ENCODE data around the gene LGR4.

LGR4 gene

GRCh38 chr11:27427183-27427980 lies 45.2 kb downstream of the LGR4 start:
- peak; percentile 82 for DNase-seq (ENCODE audit: low read depth)

GRCh38 chr11:27425814-27426213 lies 46.8 kb downstream of the LGR4 start:
- no peak for DNase-seq (ENCODE audit: low read depth)

- DNase-seq (ENCODE audit: low read depth), result peak; percentile 63
Measured at GRCh38 chr11:27423125-27423524, 49.5 kb downstream of the LGR4 start.

- no peak for DNase-seq (ENCODE audit: low read depth)
Measured at GRCh38 chr11:27421819-27422494, 50.6 kb downstream of the LGR4 start.

- peak; percentile 30 for DNase-seq (ENCODE audit: low read depth)
Measured at GRCh38 chr11:27420722-27421572, 51.6 kb downstream of the LGR4 start.

GRCh38 chr11:27420217-27420616 lies 52.4 kb downstream of the LGR4 start:
- no peak for DNase-seq (ENCODE audit: low read depth)

GRCh38 chr11:27418356-27418755 lies 54.2 kb downstream of the LGR4 start:
- DNase-seq (ENCODE audit: low read depth), result no peak

GRCh38 chr11:27416568-27417176 lies 55.9 kb downstream of the LGR4 start:
- no peak for DNase-seq (ENCODE audit: low read depth)

- DNase-seq (ENCODE audit: low read depth), result no peak
Measured at GRCh38 chr11:27414644-27415043, 57.9 kb downstream of the LGR4 start.

GRCh38 chr11:27413218-27413617 lies 59.4 kb downstream of the LGR4 start:
- DNase-seq (ENCODE audit: low read depth), result no peak

GRCh38 chr11:27412192-27412691 lies 60.3 kb downstream of the LGR4 start:
- DNase-seq (ENCODE audit: low read depth), result no peak

GRCh38 chr11:27411328-27411727 lies 61.3 kb downstream of the LGR4 start:
- no peak for DNase-seq (ENCODE audit: low read depth)

- DNase-seq (ENCODE audit: low read depth), result no peak
Measured at GRCh38 chr11:27410272-27410671, 62.3 kb downstream of the LGR4 start.

- no peak for DNase-seq (ENCODE audit: low read depth)
Measured at GRCh38 chr11:27409742-27410141, 62.8 kb downstream of the LGR4 start.

- DNase-seq (ENCODE audit: low read depth), result no peak
Measured at GRCh38 chr11:27409049-27409448, 63.5 kb downstream of the LGR4 start.

GRCh38 chr11:27408246-27408800 lies 64.3 kb downstream of the LGR4 start:
- DNase-seq (ENCODE audit: low read depth), result no peak

- no peak for DNase-seq (ENCODE audit: low read depth)
Measured at GRCh38 chr11:27406498-27407354, 65.9 kb downstream of the LGR4 start.

- DNase-seq (ENCODE audit: low read depth), result no peak
Measured at GRCh38 chr11:27405134-27405533, 67.5 kb downstream of the LGR4 start.

GRCh38 chr11:27404427-27404826 lies 68.2 kb downstream of the LGR4 start:
- DNase-seq (ENCODE audit: low read depth), result no peak

- DNase-seq (ENCODE audit: low read depth), result no peak
Measured at GRCh38 chr11:27403195-27403594, 69.4 kb downstream of the LGR4 start.

GRCh38 chr11:27402450-27402849 lies 70.1 kb downstream of the LGR4 start:
- DNase-seq (ENCODE audit: low read depth), result no peak
